IMR-90 (cell line): Measurements from ENCODE around the gene KLHL7. TPM values are rescaled to one million over a fixed set of nuclear protein-coding genes. Genes with fewer than 3 reads are reported as not detected.
A peak's percentile ranks its signal among the peaks of the same experiment; 100 is the strongest.

Experiments
- ATAC-seq: fragments of 200-7000 bp; cut with Tn5 transposase; 2 replicates; pipeline ENCODE4 v1.9.1; 2020; ENCODE audit warnings: low read depth, mild to moderate bottlenecking, moderate library complexity
- BruUV-seq: library from RNA; stranded (reverse); fragments of 400-500 nt; replicated peaks from 2 replicates; lab custom pipeline; 2021; lab: Mats Ljungman, UMichigan
- CTCF ChIA-PET: fragments of 300-600 bp; formaldehyde crosslinking; extraction: SDS; loops from one replicate; lab custom pipeline; 2021; ENCODE audit warnings: antibody characterized with exemption; lab: Yijun Ruan, JAX
- POLR2A ChIA-PET: fragments of 300-600 bp; sonication (Branson Sonifier 250); formaldehyde crosslinking; loops from one replicate; lab custom pipeline; 2022; ENCODE audit warnings: antibody characterized with exemption; ENCODE audit not compliant: unreplicated experiment; lab: Charles Lee
- DNase-seq: peaks from one replicate; pipeline ENCODE4 v3.0.0; 2013
- H2AFZ ChIP-seq: replicated peaks from 2 replicates; pipeline ENCODE3; 2013; ENCODE audit warnings: low read length, mild to moderate bottlenecking; ENCODE audit not compliant: poor library complexity
- H2AK5ac ChIP-seq: 2 replicates; pipeline ENCODE4 v1.6.1; 2013; ENCODE audit warnings: low read depth, low read length, inconsistent platforms
- H2AK9ac ChIP-seq: replicated peaks from 2 replicates; pipeline ENCODE3; 2013; ENCODE audit warnings: mild to moderate bottlenecking, low read depth, low read length, moderate library complexity; ENCODE audit not compliant: poor library complexity
- H2BK120ac ChIP-seq: 2 replicates; pipeline ENCODE4 v1.6.1; 2013; ENCODE audit warnings: low read depth, low read length, inconsistent platforms
- H2BK15ac ChIP-seq: 3 replicates; pipeline ENCODE4 v1.6.1; 2013; ENCODE audit warnings: low read depth, low read length, inconsistent platforms
- H2BK20ac ChIP-seq: 2 replicates; pipeline ENCODE4 v1.6.1; 2013; ENCODE audit warnings: low read depth, mild to moderate bottlenecking, inconsistent platforms, low read length, moderate library complexity
- H2BK5ac ChIP-seq: 2 replicates; pipeline ENCODE4 v1.6.1; 2013; ENCODE audit warnings: mild to moderate bottlenecking, low read depth, low read length, inconsistent platforms; ENCODE audit not compliant: poor library complexity, severe bottlenecking
- H3K14ac ChIP-seq: replicated peaks from 2 replicates; pipeline ENCODE4 v1.6.1; 2013; ENCODE audit warnings: low read depth, low read length, inconsistent platforms
- H3K18ac ChIP-seq: 2 replicates; pipeline ENCODE4 v1.6.1; 2013; ENCODE audit warnings: low read depth, low read length, control low read depth
- H3K23ac ChIP-seq: 2 replicates; pipeline ENCODE4 v1.6.1; 2013; ENCODE audit warnings: low read depth, low read length, inconsistent platforms
- H3K27ac ChIP-seq: 2 replicates; pipeline ENCODE4 v1.5.1; 2013; ENCODE audit warnings: mild to moderate bottlenecking, control low read depth, low read length; ENCODE audit not compliant: insufficient read depth
- H3K27me3 ChIP-seq: 2 replicates; pipeline ENCODE4 v1.6.1; 2013; ENCODE audit warnings: low read length; ENCODE audit not compliant: control insufficient read depth, insufficient read depth
- H3K36me3 ChIP-seq: 2 replicates; pipeline ENCODE4 v1.6.1; 2013; ENCODE audit warnings: low read length, mixed read lengths; ENCODE audit not compliant: control insufficient read depth, insufficient read depth
- H3K4ac ChIP-seq: 2 replicates; pipeline ENCODE4 v1.6.1; 2013; ENCODE audit warnings: low read depth, low read length, inconsistent platforms
- H3K4me1 ChIP-seq: 2 replicates; pipeline ENCODE4 v1.6.1; 2013; ENCODE audit warnings: low read length, mixed read lengths; ENCODE audit not compliant: control insufficient read depth, insufficient read depth
- H3K4me2 ChIP-seq: 2 replicates; pipeline ENCODE4 v1.6.1; 2013; ENCODE audit warnings: low read depth, mild to moderate bottlenecking, control low read depth, low read length, moderate library complexity
- H3K4me3 ChIP-seq: 2 replicates; pipeline ENCODE4 v1.5.1; 2013; ENCODE audit warnings: low read depth, mild to moderate bottlenecking, control low read depth, low read length, moderate library complexity; ENCODE audit not compliant: insufficient read depth
- H3K56ac ChIP-seq: 2 replicates; pipeline ENCODE4 v1.6.1; 2013; ENCODE audit warnings: low read length, inconsistent platforms; ENCODE audit not compliant: insufficient read depth; ENCODE audit errors: extremely low read depth
- H3K79me1 ChIP-seq, 2 experiments: 2 replicates each; pipeline ENCODE4 v1.6.1; 2013; ENCODE audit warnings: low read length in 2 of 2, inconsistent platforms in 1 of 2, low read depth in 1 of 2
- H3K9ac ChIP-seq: 2 replicates; pipeline ENCODE4 v1.6.1; 2013; ENCODE audit warnings: low read depth, low read length, control low read depth
- H3K9me1 ChIP-seq: 2 replicates; pipeline ENCODE4 v1.6.1; 2013; ENCODE audit warnings: low read length, inconsistent platforms; ENCODE audit not compliant: insufficient read depth
- H3K9me3 ChIP-seq: 2 replicates; pipeline ENCODE4 v1.6.1; 2013; ENCODE audit warnings: low read length; ENCODE audit not compliant: control insufficient read depth, insufficient read depth
- H4K20me1 ChIP-seq: 2 replicates; pipeline ENCODE4 v1.6.1; 2013; ENCODE audit warnings: low read length, inconsistent platforms; ENCODE audit not compliant: insufficient read depth
- H4K5ac ChIP-seq: 2 replicates; pipeline ENCODE4 v1.6.1; 2013; ENCODE audit warnings: mild to moderate bottlenecking, low read depth, low read length, control low read depth
- H4K8ac ChIP-seq, 2 experiments: 2 replicates each; pipeline ENCODE4 v1.6.1; 2013; ENCODE audit warnings: low read depth in 2 of 2, low read length in 2 of 2, control low read depth in 1 of 2, inconsistent platforms in 1 of 2
- H4K91ac ChIP-seq: 2 replicates; pipeline ENCODE4 v1.6.1; 2013; ENCODE audit warnings: low read depth, low read length, inconsistent platforms; ENCODE audit not compliant: insufficient read depth
- CEBPB ChIP-seq: IDR thresholded peaks from 2 replicates; pipeline ENCODE4 v1.6.1; 2012; ENCODE audit warnings: low read depth, low read length, improper control_type of control experiment
- MXI1 ChIP-seq: IDR thresholded peaks from 2 replicates; pipeline ENCODE4 v1.6.1; 2012; ENCODE audit warnings: low read depth, mild to moderate bottlenecking, low read length, moderate library complexity, borderline replicate concordance
- SMC3 ChIP-seq: fragments of 150-350 bp; IDR thresholded peaks from 2 replicates; pipeline ENCODE4 v1.6.1; 2016; ENCODE audit warnings: low read depth, mild to moderate bottlenecking, antibody characterized with exemption, low read length, moderate library complexity
- WGBS, 2 experiments: methylation state at CpG; one replicate each; pipeline versions ENCODE4 v1.1.5 to v1.1.7; 2013; ENCODE audit warnings: missing lambda C conversion rate in 2 of 2; ENCODE audit not compliant: insufficient read length in 1 of 2; ENCODE audit errors: extremely low coverage in 2 of 2; 5-methylcytosine and 5-hydroxymethylcytosine counted together
- dilution Hi-C: fragments of 300-500 bp; cut with HindIII; formaldehyde crosslinking; loops from one replicate; pipeline ENCODE4 v1.14.3; 2018; ENCODE audit warnings: low sequenced_read_pairs; ENCODE audit not compliant: unreplicated experiment
- in situ Hi-C: fragments of 300-500 bp; cut with MboI; formaldehyde crosslinking; loops from 3 replicates; pipeline ENCODE4 v1.14.3; 2019; ENCODE audit warnings: low sequenced_read_pairs, inconsistent platforms, mixed read lengths
- intact Hi-C: fragments of 100-400 bp; cut with micrococcal nuclease; formaldehyde crosslinking; loops from 2 replicates; pipeline ENCODE4 v1.10.0; 2022
- polyA plus RNA-seq, 3 experiments: library from polyadenylated mRNA; depleted of rRNA; stranded (reverse); fragments of >200 nt; gene quantifications; 2 replicates each; pipeline ENCODE4 v1.2.3, GENCODE V29; 2012; ENCODE audit warnings: low replicate concordance in 1 of 3
- total RNA-seq: library from RNA; depleted of rRNA; stranded (reverse); fragments of >200 nt; gene quantifications from 2 replicates; pipeline ENCODE4 v1.2.3, GENCODE V29; 2012

The KLHL7 gene
- total and polyA plus RNA-seq, 2 of the 4 experiments (the other 2 are of a cell fraction): 24.6 to 29.2 TPM

GRCh38 chr7:23121165-23121564, 15.6 kb downstream of the KLHL7 start:
- H3K23ac ChIP-seq: no peak overlapping the region
- DNase-seq (no peak), ATAC-seq (no peak)
- H3K79me1 ChIP-seq: peaks cover 21 to 42% of the 10 kb centered on the region in 2 experiments
- no peak overlapping the region for H2AFZ ChIP-seq
- no peak overlapping the region for H3K4me3 ChIP-seq
- no peak overlapping the region for H2AK9ac ChIP-seq
- H3K9me1 ChIP-seq: no peaks in the 10 kb centered on the region; the same call in 1 of the 2 replicates
- no peak overlapping the region for H4K91ac ChIP-seq
- peaks cover 9% of the 10 kb centered on the region; the same call in 1 of the 2 replicates for H3K36me3 ChIP-seq
- H3K18ac ChIP-seq: no peak overlapping the region
- no peak overlapping the region for H3K56ac ChIP-seq
- H4K8ac ChIP-seq: no peak overlapping the region
- no peak overlapping the region for H4K5ac ChIP-seq
- no peaks in the 10 kb centered on the region for H3K27me3 ChIP-seq
- TF ChIP-seq MXI1 (no peak), SMC3 (no peak), CEBPB (peak; percentile 32; the same call in 1 of the 2 replicates)
- no peak overlapping the region for H2BK15ac ChIP-seq
- no peaks in the 10 kb centered on the region for H3K9me3 ChIP-seq
- H3K9ac ChIP-seq: no peak overlapping the region
- no peak overlapping the region for H2BK20ac ChIP-seq
- H3K4me1 ChIP-seq: no peaks in the 10 kb centered on the region
- intact Hi-C loops (no loop called here), in situ Hi-C loops (no loop called here), dilution Hi-C loops (no loop called here)
- no peak overlapping the region for H3K4me2 ChIP-seq
- no peak overlapping the region for H2BK5ac ChIP-seq
- no TSS peak for BruUV-seq
- no peak overlapping the region for H3K27ac ChIP-seq
- H3K4ac ChIP-seq: no peak overlapping the region
- ChIA-PET POLR2A (no interaction called here), CTCF (no interaction called here)
- no peak overlapping the region for H2AK5ac ChIP-seq
- 0 out of 2 replicates have a peak, but pooled peaks cover 4% of the 10 kb centered on the region for H4K20me1 ChIP-seq
- no CpG with 5 or more reads among the region's 4 CpGs for WGBS, 2 experiments
- no peak overlapping the region for H2BK120ac ChIP-seq
- H3K14ac ChIP-seq: no peak overlapping the region
